Mucosa of descending colon (tissue), 3 donors: ENCODE results near the gene DEPDC7. TPM values are rescaled to one million over a fixed set of nuclear protein-coding genes. Genes with fewer than 3 reads are reported as not detected.

Source experiments
- ATAC-seq: fragments of 200-7000 bp; cut with Tn5 transposase; one replicate; pipeline ENCODE4 v1.9.1; 2020; ENCODE audit warnings: mild to moderate bottlenecking, moderate library complexity
- DNase-seq, 3 donors: peaks; one replicate each; pipeline ENCODE4 v3.0.0-alpha.2; 2020
- H3K36me3 ChIP-seq: fragments of 200-600 bp; one replicate; pipeline ENCODE4 v1.8.0; 2021; ENCODE audit warnings: low read depth, mild to moderate bottlenecking
- H3K4me1 ChIP-seq: fragments of 200-600 bp; one replicate; pipeline ENCODE4 v1.8.0; 2021; ENCODE audit warnings: low read depth, mild to moderate bottlenecking
- H3K4me3 ChIP-seq: fragments of 200-600 bp; one replicate; pipeline ENCODE4 v1.8.0; 2021; ENCODE audit warnings: mild to moderate bottlenecking
- H3K9me3 ChIP-seq: fragments of 200-600 bp; one replicate; pipeline ENCODE4 v1.8.0; 2021; ENCODE audit warnings: mild to moderate bottlenecking
- intact Hi-C, 2 donors: fragments of 100-400 bp; cut with DNase I in 1 of 2; cut with micrococcal nuclease in 1 of 2; formaldehyde crosslinking; loops; one replicate each; pipeline versions ENCODE4 v1.11.0 to v1.11.1; 2022; cut with DNase I, micrococcal nuclease
- total RNA-seq, 3 donors: library from RNA; stranded (reverse); fragmentation: NEBNext Ultra II Directional in 2 of 3; extraction: Animal tissue kit (Norgen Biotek cat#: 25700) in 2 of 3; gene quantifications; one replicate each; pipeline versions ENCODE4 v1.2.1 to v1.2.4, GENCODE V29; 2021 to 2023
- TF ChIP-seq, protein P1 (sequence below): fragments of 200-600 bp; IDR thresholded peaks from one replicate; pipeline ENCODE4 v1.8.0; 2022; ENCODE audit warnings: antibody characterized with exemption, mild to moderate bottlenecking
- donor health status: DM: no; HTN: no; CAD: no; lungs with moderate emphysema.
- donor health status: DM: no; HTN: no; CAD: no.
- donor health status: DM: no; HTN: yes; CAD: no.

The DEPDC7 gene
- total RNA-seq, 3 donors from 2014 or later: 7.4 to 10.7 (median 7.6) TPM

DNA sequence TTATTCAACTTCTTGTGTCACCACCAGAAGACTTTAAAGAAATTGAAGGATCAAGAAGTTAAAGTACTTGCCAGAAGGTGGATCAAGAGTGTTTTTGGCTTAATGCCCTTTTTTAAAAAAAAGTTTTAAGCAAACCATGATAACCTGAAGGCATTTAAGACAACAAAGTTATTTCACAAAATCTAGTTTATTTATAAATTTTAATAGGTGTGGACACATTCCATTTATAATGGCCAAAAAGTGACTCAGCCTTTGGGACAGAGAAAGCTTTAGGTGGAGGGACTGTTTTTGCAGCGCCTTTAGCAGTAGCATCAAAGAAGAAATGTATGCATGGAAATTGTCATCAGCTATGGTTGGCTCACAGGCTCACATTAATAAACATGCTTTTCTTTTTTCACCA is 41.6 kb downstream of the DEPDC7 start:
- intact Hi-C loops: no loop called here

DNA sequence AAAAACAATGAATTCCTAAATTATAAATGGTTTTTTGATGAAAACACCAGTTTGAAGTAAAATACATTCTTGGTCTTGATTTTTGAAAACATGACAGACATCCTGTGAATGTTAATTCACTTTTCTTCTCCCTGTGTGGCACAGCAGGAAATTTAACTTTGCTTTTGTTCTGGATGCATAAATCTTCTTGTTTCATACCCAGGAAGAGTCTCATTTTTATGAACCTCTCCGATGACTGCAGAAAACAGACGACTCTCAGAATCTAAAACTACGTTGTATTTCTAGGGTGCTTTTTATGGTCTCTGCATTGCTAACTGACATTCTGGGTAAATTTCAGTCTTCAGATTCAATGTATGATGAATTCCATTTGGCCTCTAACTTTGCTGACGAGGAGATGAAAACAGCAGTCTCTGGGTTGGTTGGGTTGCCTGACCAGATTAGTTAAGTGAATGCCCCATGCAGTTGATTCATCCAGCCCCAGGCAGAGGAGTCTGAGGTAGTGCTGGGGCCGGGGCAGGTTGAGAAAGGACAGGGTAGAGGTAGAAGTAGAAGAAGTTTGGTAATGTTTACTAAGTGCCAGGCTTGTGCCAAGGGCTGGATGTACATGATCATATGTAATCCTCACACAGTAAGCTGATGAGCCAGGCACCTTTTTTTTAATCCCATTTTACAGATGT is 43.8 kb downstream of the DEPDC7 start:
- ATAC-seq (no peak), DNase-seq (no peak)
- TF ChIP-seq, protein P1, sequence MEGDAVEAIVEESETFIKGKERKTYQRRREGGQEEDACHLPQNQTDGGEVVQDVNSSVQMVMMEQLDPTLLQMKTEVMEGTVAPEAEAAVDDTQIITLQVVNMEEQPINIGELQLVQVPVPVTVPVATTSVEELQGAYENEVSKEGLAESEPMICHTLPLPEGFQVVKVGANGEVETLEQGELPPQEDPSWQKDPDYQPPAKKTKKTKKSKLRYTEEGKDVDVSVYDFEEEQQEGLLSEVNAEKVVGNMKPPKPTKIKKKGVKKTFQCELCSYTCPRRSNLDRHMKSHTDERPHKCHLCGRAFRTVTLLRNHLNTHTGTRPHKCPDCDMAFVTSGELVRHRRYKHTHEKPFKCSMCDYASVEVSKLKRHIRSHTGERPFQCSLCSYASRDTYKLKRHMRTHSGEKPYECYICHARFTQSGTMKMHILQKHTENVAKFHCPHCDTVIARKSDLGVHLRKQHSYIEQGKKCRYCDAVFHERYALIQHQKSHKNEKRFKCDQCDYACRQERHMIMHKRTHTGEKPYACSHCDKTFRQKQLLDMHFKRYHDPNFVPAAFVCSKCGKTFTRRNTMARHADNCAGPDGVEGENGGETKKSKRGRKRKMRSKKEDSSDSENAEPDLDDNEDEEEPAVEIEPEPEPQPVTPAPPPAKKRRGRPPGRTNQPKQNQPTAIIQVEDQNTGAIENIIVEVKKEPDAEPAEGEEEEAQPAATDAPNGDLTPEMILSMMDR: no peak
- Histone ChIP-seq H3K36me3 (no peaks in the 10 kb centered on the region), H3K4me3 (no peak overlapping the region), H3K9me3 (no peaks in the 10 kb centered on the region), H3K4me1 (peaks cover 9% of the 10 kb centered on the region)
- intact Hi-C loops: no loop called here

More for the DNA sequence above, 41.6 kb downstream of the DEPDC7 start:
- ATAC-seq: no peak
- no peak for DNase-seq
- H3K4me1 ChIP-seq: peaks cover 9% of the 10 kb centered on the region
- H3K9me3 ChIP-seq: no peaks in the 10 kb centered on the region
- no peak overlapping the region for H3K4me3 ChIP-seq
- H3K36me3 ChIP-seq: no peaks in the 10 kb centered on the region
- TF ChIP-seq, protein P1: no peak

DNA sequence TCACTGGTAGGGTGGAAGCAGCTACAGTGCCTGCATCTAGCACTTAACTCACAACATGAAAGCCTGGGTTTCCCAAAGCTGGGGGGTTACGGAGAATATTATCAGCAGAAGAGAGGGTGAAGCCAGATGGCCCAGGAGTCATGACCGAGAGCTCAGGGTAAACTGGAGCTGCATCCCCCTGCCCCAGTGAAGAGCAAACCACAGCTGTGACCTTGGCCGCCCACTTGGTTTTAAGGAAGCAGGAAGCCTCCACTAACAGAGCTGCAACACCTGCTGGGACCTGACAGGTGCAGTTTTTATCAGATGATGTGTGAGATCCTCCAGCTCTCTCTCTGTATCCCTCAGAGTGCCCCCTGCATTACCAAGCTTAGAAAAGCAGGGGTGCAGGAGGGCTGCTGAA is 44.6 kb downstream of the DEPDC7 start:
- TF ChIP-seq, protein P1: no peak
- Histone ChIP-seq H3K4me1 (peaks cover 9% of the 10 kb centered on the region), H3K36me3 (no peaks in the 10 kb centered on the region), H3K4me3 (no peak overlapping the region), H3K9me3 (no peaks in the 10 kb centered on the region)
- intact Hi-C loops: no loop called here
- ATAC-seq (peak; percentile 12), DNase-seq (no peak)

DNA sequence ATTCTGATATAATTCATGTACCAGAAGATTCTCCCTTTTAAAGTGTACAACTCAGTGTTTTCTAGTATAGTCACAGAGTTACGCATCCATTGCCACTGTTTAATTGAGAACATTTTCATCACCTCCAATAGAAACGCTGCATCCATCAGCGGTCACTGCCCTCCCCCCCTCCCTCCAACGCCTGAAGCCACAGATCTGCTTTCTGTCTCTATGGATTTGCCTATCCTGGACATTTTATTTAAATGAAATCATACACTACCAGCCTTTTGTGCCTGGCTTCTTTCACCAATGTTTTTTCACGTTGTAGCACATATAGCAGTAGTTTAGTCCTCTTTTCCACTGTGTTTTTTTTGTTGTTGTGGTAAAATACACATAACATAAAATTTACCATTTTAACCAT is 46.5 kb downstream of the DEPDC7 start:
- Histone ChIP-seq H3K4me3 (no peak overlapping the region), H3K4me1 (peaks cover 9% of the 10 kb centered on the region), H3K9me3 (no peaks in the 10 kb centered on the region), H3K36me3 (no peaks in the 10 kb centered on the region)
- DNase-seq (no peak), ATAC-seq (no peak)
- intact Hi-C loops: no loop called here
- TF ChIP-seq, protein P1: no peak

DNA sequence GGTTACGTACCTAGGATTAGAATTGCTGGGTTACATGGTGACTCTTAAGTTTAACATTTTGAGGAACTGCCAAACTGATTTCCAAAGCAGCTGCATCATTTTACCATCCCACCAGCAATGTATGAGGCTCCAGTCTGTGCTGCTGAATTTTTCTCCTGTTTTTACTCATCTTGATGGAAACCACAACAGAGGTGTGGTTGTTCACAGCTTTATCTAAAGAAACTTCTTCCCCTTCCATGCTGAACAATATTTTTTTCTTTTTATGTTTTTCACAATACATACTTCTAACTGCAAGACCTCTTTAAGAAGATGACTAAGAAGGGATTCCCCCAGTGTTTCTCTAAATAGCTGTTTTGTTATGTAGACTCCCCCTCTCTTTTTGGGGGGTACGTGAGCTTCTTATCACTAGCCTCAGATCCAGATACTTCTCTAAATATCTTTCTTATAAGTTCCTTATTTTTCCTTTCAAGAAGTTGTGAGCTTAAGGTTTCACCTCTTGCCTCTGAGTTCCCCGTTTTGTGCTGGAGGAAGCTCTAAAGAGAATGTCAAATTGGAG is 47.7 kb downstream of the DEPDC7 start:
- no peaks in the 10 kb centered on the region for H3K9me3 ChIP-seq
- intact Hi-C loops: no loop called here
- H3K4me1 ChIP-seq: peaks cover 9% of the 10 kb centered on the region
- no peaks in the 10 kb centered on the region for H3K36me3 ChIP-seq
- no peak overlapping the region for H3K4me3 ChIP-seq
- no peak for ATAC-seq
- no peak for DNase-seq
- TF ChIP-seq, protein P1: no peak
